HFF-Myc (cell line): ENCODE measurements around the gene RALGPS2.
"Not testable (repeated sequence)": the region's sequence is repeated elsewhere in the genome, so short reads cannot be mapped to it uniquely, and the experiment has no call there.

Experiments
- DNase-seq: peaks from one replicate; pipeline ENCODE4 v3.0.0-alpha.2; 2011; ENCODE audit warnings: low read depth; ENCODE audit errors: extremely low read depth
- H3K4me3 ChIP-seq: replicated peaks from 2 replicates; pipeline ENCODE4 v1.5.1; 2011; ENCODE audit warnings: low read depth, mild to moderate bottlenecking, control low read depth, low read length
- TF ChIP-seq, protein P1 (sequence below): IDR thresholded peaks from 2 replicates; pipeline ENCODE4 v1.5.1; 2012; ENCODE audit warnings: mild to moderate bottlenecking, low read depth, low read length, control low read depth; ENCODE audit errors: missing control alignments

The RALGPS2 gene

DNA sequence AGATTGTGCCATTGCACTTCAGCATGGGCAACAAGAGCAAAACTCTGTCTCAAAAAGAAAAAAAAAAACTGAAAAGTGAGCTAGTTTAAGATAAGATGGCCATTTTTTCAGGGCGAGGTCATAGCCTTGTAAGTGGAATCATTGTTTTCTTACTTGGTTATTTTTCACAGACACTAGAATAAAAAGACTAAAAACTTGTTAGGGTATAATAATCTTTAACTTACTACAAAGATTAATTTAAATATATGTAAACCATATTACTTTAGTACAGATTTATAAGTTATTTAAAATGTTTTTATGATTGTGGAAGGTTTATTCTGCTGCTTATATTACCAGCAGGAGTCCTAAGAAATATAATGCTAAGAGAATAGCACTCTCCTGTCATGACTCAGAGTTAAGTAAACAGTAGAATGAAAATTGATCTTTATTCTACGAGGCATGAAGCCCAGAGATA is 122.4 kb downstream of the RALGPS2 start:
- DNase-seq = no peak
- TF ChIP-seq, protein P1, sequence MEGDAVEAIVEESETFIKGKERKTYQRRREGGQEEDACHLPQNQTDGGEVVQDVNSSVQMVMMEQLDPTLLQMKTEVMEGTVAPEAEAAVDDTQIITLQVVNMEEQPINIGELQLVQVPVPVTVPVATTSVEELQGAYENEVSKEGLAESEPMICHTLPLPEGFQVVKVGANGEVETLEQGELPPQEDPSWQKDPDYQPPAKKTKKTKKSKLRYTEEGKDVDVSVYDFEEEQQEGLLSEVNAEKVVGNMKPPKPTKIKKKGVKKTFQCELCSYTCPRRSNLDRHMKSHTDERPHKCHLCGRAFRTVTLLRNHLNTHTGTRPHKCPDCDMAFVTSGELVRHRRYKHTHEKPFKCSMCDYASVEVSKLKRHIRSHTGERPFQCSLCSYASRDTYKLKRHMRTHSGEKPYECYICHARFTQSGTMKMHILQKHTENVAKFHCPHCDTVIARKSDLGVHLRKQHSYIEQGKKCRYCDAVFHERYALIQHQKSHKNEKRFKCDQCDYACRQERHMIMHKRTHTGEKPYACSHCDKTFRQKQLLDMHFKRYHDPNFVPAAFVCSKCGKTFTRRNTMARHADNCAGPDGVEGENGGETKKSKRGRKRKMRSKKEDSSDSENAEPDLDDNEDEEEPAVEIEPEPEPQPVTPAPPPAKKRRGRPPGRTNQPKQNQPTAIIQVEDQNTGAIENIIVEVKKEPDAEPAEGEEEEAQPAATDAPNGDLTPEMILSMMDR = no peak
- H3K4me3 ChIP-seq = no peak overlapping the region

DNA sequence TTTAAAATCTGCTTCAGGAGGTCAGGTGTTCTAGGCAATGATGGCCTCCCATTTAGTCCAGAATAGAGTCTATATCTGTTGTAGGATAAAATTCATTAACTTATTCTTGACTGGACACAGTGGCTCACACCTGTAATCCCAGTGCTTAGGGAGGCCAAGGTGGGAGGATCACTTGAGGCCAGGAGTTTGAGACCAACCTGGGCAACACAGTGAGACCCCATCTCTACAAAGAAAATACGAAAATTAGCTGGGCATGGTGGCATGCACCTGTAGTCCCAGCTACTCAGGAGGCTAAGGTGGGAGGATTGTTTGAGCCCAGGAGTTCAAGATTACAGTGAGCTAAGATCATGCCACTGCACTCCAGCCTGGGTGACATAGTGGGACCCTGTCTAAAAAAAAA is 122.9 kb downstream of the RALGPS2 start:
- not testable (repeated sequence) for DNase-seq

DNA sequence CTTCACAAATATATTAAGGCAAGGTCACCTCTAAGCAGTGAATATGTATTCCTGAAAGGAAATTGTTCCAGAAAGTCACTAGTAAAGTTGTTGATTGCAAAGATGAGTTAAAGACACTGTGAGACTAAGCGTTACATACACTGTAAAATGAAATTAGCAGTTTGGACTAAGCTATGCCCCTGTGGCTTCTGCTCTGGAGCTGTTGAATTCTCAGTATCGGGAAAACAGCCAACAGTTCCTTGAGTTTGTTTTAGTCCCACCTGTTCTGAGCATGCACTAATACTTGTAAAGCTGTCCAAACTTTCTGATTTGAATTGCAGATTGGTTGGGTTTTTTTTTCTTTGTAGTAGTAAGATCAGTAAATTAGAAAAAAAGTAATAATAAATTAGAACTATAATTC is 124.9 kb downstream of the RALGPS2 start:
- TF ChIP-seq, protein P1 = no peak
- H3K4me3 ChIP-seq = no peak overlapping the region
- no peak for DNase-seq

More for the DNA sequence above, 122.9 kb downstream of the RALGPS2 start:
- H3K4me3 ChIP-seq = not testable (repeated sequence)

DNA sequence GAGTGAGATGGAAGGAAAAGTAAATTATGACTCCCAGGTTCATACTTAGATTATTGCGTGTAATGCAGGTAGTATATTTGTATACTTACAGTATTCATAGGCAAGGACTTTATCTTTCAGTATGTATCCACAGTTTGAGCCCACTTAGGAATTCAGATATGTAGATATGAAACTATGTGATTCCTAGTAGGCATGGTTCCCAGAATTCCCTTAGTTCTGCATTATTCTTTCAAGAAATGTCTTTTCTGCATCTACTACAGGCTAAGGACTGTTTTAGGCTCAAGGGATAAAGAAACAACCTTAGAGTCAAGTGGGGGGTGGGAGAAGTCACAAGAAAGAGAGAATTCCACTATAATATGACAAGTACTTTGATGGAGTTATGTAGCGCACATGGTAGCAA is 132.1 kb downstream of the RALGPS2 start:
- DNase-seq = no peak
- no peak overlapping the region for H3K4me3 ChIP-seq
- TF ChIP-seq, protein P1 = no peak

DNA sequence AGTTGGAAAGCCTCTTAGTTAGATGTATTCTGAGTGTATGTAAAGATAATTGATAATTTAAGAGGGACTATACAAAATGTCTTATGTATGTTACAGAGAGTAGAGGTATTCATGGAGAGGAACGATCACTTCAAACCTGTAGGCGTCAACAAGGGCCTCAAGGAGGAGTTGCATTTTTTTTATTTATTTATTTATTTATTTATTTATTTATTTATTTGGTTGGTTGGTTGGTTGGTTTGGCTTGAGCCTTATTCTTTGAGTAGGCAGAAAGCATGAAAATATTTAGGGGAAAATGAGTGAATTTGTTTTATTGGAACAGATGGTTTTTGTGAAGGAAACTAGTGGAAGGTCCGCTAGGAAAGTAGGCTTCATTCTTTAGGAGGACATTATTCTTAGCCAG is 137.4 kb downstream of the RALGPS2 start:
- H3K4me3 ChIP-seq = no peak overlapping the region
- TF ChIP-seq, protein P1 = no peak
- no peak for DNase-seq

DNA sequence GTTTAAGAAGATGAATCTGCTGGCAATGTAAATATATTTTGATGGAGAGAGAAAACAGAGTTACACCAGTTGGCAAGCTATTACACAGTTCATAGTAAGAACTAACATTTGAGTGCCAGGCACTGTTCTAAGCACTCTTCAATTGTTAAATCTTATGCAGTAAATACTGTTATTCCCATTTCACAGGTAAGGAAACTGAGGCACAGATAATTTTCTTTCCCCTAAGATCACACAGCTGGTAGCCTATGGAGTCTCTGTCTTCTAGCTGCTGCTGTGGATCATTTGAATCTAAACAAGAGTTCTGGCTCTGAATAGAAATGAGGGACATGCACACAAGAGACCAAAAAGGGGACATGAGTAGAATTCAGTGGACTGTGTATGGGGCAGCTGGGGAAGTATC is 137.8 kb downstream of the RALGPS2 start:
- DNase-seq = no peak
- TF ChIP-seq, protein P1 = no peak
- H3K4me3 ChIP-seq = no peak overlapping the region

DNA sequence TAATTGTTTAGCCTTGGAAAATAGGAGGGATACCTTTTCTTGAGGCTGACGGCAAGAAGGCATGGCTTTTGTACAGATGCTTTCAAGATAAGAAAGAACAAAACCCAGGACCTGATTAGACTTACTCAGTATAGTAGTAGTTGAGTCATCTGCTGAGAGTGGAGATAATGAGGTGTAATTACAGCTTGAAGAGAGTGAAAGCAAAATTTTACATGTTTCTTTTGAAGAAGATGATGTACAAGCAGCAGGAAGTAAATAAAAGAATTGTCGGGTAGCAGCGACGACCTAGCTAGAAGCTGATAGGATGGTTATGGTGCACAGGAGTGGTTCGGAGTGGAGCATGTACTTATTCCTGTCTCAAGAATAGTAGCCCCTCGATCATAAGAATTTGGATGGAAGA is 139.3 kb downstream of the RALGPS2 start:
- TF ChIP-seq, protein P1 = no peak
- no peak for DNase-seq
- H3K4me3 ChIP-seq = no peak overlapping the region
